Neural cell (in vitro differentiated cells): ENCODE measurements around the gene PRKRIP1.
"Not testable (repeated sequence)": the region's sequence is repeated elsewhere in the genome, so short reads cannot be mapped to it uniquely, and the experiment has no call there.

Experiments
- REST ChIP-seq: IDR thresholded peaks from 2 replicates; pipeline ENCODE4 v1.6.1; 2012; ENCODE audit warnings: borderline replicate concordance
- TF ChIP-seq, protein P1 (sequence below): fragments of 450-650 bp; IDR thresholded peaks from 2 replicates; pipeline ENCODE4 v1.5.1; 2014; ENCODE audit warnings: antibody characterized with exemption, mild to moderate bottlenecking, moderate library complexity; ENCODE audit not compliant: poor library complexity, severe bottlenecking

- TF ChIP-seq REST, result not testable (repeated sequence)
- TF ChIP-seq, protein P1, sequence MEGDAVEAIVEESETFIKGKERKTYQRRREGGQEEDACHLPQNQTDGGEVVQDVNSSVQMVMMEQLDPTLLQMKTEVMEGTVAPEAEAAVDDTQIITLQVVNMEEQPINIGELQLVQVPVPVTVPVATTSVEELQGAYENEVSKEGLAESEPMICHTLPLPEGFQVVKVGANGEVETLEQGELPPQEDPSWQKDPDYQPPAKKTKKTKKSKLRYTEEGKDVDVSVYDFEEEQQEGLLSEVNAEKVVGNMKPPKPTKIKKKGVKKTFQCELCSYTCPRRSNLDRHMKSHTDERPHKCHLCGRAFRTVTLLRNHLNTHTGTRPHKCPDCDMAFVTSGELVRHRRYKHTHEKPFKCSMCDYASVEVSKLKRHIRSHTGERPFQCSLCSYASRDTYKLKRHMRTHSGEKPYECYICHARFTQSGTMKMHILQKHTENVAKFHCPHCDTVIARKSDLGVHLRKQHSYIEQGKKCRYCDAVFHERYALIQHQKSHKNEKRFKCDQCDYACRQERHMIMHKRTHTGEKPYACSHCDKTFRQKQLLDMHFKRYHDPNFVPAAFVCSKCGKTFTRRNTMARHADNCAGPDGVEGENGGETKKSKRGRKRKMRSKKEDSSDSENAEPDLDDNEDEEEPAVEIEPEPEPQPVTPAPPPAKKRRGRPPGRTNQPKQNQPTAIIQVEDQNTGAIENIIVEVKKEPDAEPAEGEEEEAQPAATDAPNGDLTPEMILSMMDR, result not testable (repeated sequence)
Measured at GRCh38 chr7:102372796-102373195, 23.4 kb upstream of the PRKRIP1 start.
